Stimulated activated naive CD4-positive, alpha-beta T cell treated with Interleukin-2 at 50 U/mL for 16 hours (primary cell): ENCODE data around the gene MBD3L3.
"Not testable (repeated sequence)": the region's sequence is repeated elsewhere in the genome, so short reads cannot be mapped to it uniquely, and the experiment has no call there.

Source experiments
- DNase-seq: peaks from one replicate; lab custom pipeline; 2025; lab: John Stamatoyannopoulos, UW

Gene MBD3L3

DNA sequence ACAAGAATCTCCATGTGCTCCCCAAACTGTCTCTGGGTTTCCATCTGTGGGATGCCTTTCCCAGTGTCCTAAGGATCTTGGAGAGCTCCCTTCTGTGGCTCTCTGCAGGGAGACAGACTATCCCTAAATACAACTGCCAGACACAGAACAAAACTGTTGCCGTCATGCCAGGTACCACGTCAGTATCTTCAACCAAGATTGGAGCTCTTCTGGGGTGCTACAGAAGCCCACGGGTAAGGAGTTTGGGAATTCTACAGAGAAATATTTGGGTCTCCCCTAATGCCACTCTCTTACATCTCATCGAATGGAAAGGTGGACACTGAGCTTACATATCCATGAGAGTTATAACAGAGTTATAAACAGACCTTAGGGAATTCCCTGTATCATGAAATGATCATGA lies 4.9 kb upstream of the MBD3L3 start:
- DNase-seq = no peak

DNA sequence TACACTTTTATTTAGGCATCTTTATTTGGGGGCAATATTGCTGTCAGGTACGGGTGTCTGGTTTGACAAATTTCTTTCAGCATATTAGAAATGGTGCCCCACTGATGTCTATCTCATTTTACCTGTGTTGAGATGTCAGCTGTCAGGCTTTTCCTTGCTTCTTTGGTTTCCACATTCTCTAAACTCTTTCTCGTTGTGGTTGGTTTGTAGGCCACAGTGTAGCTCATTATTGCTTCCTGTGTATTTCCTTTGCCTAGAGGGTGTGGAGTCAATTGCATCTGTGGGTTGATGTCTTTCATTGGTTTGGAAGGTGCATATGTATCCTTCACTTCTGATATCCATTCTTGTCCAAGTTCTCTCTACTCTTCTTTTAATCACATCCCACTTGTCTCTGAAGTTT lies 1.5 kb upstream of the MBD3L3 start:
- DNase-seq = not testable (repeated sequence)

DNA sequence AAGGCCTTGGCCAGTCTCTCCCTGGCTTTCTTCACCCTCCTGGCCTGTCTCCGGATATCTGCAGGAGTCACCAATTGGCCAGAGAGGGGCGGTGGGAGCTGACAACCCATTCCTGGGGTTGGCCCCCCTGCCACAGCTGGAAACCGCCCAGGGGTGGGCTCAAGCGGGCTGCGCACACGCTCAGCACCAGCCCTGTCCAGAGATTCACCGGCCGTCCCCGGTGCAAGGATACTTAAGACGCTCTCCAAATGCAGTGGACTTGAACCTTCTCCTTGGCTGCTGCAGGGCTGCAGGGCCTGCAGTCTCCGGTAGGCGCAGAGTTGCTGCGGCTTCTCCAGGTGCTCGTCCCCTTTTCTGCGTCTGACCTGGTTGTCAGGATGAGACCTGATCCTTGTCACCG lies 2.1 kb downstream of the MBD3L3 start:
- DNase-seq = not testable (repeated sequence)

DNA sequence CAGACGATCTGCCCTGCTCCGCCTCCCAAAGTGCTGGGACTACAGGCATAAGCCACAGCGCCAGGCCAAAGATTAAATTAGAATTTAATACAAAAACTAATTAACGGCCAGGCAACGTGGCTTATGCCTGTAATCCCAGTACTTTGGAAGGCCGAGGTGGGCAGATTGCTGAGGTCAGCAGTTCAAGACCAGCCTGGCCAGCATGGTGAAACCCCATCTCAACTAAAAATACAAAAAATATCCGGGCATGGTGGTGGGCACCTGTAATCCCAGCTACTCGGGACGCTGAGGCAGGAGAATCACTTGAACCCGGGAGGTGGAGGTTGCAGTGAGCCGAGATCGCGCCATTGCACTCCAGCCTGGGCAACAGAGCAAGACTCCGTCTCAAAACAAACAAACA lies 2.8 kb downstream of the MBD3L3 start:
- not testable (repeated sequence) for DNase-seq

DNA sequence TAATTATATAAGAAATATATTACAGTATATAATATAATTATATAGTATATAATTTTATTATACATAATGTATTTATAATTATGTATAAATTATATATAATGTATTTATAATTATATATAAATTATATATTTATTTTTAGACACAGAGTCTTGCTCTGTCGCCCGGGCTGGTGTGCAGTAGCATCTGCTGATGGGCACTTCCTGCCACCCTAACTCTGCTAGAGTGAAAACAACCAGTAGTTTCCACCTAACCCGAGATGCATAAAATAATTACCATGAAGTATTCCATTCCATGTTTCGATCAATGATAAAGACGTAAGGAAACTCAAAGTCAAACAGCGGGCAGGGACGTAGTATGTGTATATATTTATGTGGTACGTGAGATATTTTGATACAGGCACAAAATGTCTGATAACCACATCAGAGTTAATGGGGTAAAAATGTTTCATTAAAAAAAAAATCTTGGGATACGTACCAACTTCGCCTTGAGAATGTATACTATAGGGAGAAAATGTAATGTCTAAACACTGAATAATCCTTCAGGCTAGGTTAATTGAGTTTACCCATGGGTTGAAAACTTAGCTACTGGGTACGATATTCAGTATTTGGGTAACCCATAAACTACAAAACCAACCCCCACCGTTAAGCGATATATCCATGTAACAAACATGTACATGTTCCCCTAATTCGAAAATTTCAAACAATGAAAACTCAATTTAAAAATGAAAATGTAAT lies 3.7 kb downstream of the MBD3L3 start:
- not testable (repeated sequence) for DNase-seq

- not testable (repeated sequence) for DNase-seq
These were observed 5.6 kb downstream of the MBD3L3 start for GRCh38 chr19:7052896-7053295.

GRCh38 chr19:7051421-7051820 lies 7.1 kb downstream of the MBD3L3 start:
- not testable (repeated sequence) for DNase-seq

DNA sequence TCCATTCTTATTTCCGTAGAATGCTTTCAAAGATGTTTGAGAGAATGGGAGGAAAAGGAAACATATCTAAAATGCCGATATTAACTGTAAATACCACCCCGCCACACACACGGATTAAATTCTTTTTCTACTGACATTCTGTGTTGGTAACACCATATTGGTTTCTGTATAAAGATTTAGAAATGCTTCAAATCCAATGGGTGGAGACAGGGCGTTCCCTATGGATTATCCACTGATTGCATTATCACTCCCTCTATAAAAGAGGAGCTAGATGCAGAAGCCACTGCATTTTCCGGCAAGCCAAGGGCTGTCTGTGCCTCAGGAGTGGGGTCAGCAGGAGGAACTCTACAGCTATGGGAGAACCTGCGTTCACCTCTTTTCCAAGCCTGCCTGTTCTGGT lies 9.5 kb downstream of the MBD3L3 start, which contains the start of gene MBD3L2:
MBD3L2 (plus strand) TSS at position 301 of the 400 bp plus-strand sequence; CDS start at position 354, 53 bp downstream.
- DNase-seq = not testable (repeated sequence)

GRCh38 chr19:7041563-7041962 lies 16.9 kb downstream of the MBD3L3 start:
- DNase-seq = not testable (repeated sequence)

DNA sequence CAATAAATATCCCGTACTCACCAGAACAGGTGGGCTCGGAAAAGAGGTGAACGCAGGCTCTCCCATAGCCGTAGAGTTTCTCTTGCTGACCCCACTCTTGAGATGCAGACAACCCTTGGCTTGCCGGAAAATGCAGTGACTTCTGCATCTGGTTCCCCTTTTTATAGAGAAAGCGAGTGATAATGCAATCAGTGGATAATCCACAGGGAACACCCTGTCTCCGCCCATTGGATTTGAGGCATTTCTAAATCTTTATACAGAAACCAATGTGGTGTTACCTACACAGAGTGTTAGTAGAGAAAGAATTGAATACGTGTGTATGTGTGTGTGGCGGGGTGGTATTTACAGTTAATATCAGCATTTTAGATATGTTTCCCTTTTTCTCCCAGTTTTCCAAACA lies 18.4 kb downstream of the MBD3L3 start, which contains the start of gene MBD3L4:
MBD3L4 (minus strand) TSS at position 101 of the 400 bp plus-strand sequence; CDS start at position 66, 35 bp downstream.
- DNase-seq = not testable (repeated sequence)

- DNase-seq = not testable (repeated sequence)
These were observed 28.2 kb downstream of the MBD3L3 start, which contains the start of gene MBD3L5 for GRCh38 chr19:7030278-7030677. TSS of gene MBD3L5 (plus strand) at chr19:7030578. CDS start at chr19:7030612, 34 bp downstream.

DNA sequence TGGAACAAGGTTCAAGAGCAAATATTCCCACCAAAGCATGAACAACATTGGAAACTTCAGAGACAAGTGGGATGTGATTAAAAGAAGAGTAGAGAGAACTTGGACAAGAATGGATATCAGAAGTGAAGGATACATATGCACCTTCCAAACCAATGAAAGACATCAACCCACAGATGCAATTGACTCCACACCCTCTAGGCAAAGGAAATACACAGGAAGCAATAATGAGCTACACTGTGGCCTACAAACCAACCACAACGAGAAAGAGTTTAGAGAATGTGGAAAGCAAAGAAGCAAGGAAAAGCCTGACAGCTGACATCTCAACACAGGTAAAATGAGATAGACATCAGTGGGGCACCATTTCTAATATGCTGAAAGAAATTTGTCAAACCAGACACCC lies 29.7 kb downstream of the MBD3L3 start:
- DNase-seq = not testable (repeated sequence)

GRCh38 chr19:7021331-7021730 lies 37.1 kb downstream of the MBD3L3 start, which contains the start of gene MBD3L2B:
TSS of gene MBD3L2B (minus strand) at chr19:7021431. CDS start at chr19:7021397, 34 bp downstream.
- DNase-seq = not testable (repeated sequence)

DNA sequence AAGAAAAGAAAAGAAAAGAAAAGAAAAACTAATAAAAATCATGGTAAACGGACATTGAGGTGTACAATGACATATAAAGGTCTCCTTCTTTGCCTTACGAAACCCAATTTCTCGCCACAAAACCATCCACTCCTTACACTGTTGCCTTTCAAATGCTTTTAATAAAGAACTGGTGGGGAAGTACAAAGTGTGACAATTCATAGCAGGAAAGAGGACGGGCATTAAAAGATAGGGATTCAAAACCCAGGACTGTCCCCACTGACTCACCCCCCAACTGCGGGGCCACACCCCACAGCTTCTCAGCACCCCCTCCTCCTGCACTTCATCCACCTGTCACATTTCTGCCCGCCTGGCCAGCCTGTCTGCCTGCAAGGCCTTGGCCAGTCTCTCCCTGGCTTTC lies 39.6 kb downstream of the MBD3L3 start:
- no peak for DNase-seq

DNA sequence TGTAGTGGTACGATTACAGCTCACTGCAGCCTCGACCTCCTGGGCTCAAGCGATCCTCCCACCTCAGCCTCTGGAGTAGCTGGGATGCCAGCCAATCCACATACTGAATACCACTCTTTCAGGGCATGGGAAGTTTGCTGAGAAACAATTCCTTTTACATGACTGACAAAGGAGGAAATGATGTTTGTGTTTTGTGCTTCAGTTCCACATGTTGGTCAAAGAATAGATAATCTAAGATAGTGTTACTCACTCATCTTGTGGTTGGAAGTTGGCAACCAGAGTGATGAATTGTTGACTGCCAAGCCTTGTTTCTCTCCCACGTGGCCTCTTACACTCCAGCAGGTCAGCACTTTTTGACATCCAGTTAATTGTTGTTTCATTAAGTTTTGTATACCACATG lies 44.8 kb downstream of the MBD3L3 start:
- DNase-seq = peak; percentile 4

DNA sequence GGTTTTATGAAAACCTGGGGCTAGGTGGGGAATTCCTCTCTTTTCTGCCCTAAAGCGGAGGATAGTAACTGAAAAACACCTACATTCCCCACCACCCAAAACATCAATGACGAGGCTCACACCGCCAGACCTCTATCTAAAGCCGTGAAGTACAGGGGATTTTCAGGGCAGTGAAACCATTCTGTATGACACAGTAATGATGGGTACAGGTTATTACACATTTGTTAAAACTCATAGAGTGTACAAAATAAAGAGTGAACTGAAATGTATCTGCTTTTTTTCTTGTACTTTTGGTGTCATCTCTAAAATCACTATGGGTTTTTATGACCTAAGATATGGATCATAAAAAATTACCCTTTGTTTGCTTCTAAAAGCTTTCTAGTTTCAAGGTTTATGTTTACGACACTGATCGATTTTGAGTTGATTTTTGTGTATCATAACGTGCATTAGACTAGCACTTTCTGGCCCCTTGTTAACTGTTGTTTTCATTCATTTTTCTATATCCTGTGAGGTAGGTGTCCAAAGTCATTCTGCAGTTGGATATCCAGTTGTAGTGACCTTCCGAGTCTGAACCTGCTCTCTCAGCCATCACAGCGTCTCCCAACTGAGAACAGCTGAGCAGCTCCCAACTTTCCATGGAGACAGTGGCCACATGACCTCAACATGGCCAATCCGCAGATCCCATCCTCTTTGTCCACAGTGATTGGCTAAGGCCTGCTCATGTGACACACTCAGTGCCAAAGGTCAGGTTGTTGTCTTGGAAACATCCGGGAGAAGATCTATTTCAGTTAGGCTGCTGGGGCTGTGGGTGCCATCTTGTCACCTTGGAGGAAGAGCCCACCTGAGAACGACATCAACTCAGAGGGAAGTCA lies 47.5 kb downstream of the MBD3L3 start:
- DNase-seq = peak; percentile 22

GRCh38 chr19:7007859-7008258 lies 50.6 kb downstream of the MBD3L3 start:
- DNase-seq = no peak
